Activated effector memory CD4-positive, alpha-beta T cell treated with Interleukin-2 at 50 U/mL for 16 hours (primary cell): ENCODE data around the gene CEP295NL.
"Not testable (repeated sequence)": the region's sequence is repeated elsewhere in the genome, so short reads cannot be mapped to it uniquely, and the experiment has no call there.

Experiments
- DNase-seq: peaks from one replicate; pipeline ENCODE4 v3.0.0-alpha.2; 2020

The CEP295NL gene

DNA sequence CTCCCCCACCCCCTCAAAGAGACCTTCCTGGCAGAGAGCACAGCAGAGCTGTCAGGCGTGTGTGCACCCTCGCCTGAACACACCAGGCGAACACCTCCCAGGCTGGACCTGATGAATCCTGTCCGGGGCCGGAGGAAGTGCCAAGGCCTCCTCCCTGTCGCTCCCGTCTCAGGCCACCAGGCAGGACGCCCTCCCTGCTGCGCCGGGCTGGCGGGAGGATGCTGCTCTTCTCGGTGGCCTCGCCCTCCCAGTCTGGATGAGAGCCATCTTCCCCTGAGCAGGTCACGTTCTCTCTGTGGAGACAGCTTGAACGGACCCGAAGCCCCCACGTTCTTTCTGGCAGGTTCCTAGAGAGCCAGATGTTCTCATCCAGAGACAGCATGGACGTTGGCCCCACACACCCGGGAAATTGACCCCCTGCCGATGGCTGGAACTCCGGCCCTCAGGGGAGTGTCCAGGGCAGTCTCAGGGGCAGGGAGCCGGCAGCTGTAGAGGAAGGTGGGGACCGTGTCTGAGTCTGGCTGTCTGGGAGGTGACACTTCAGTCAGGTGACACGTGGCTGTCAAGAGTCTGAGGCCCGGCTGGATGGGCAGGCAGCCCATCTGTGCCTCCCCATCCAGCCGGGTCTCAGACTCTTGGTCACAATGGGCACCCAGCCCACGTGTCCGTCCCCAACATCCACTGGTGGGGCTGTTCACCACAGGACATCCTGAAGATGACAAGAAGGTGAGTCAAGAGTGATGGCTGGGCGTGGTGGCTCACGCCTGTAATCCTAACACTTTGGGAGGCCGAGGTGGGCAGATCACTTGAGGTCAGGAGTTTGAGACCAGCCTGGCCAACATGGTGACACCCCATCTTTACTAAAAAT is 27.1 kb upstream of the CEP295NL start:
- no peak for DNase-seq

DNA sequence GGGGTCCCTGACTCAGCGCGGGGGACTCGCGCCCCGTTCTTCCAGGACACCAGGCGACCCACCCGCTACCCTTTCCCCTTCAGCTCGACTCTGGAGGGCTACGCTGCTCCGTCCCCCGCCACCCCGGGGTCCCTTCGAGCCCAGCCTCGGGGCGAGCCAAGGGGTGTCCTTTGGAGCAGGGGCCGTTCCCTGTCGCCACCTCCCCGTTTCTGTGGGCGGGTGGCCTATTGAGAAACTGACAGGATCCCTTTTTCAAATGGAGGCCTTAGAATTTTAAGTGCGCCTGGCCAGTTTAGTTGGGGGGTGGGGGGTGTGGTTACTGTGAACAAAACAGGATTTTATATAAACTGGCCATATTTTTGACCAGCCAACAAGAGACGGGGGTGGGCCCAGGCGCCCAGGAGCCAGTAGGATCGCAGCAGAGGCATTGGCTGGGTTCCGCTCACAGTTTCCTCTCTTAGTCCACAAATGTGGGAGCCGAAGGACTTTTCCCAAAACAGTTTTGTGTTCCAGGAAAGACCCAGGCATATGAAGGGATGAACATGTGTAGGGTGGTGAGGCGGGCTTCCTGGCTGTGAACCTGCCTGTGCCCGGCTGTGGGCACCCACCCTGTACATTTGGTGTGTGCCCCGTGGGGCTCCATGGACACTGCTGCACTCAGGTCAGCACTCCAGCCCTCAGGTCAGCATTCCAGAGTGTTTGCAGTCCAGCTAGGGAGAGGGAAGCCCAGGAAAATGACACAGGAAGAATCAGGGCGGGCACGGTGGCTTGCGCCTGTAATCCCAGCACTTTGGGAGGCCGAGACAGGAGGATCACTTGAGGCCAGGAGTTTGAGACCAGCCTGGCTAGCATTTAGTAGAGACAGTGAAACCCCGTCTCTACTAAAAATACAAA is 22.9 kb upstream of the CEP295NL start:
- no peak for DNase-seq

DNA sequence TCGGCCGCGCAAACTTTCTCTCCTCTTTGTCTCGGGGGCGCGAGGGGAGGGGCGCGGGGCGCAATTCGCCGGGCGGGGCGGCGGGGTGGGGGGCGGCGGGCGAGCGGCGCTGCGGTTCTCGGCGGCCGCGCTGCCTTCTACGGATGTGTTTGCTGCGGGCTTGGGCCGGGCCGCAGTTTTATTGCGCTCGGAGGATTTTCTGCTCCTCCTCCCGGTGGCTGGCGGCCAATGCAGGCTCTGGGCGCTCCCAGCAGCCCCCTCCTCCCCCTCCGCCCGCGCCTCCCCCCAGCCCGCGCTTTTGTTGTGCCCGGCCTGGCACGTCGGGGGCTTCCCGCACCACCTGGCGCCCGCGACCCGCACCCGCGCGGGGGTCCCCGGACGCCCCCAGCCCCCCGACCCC is 22.2 kb upstream of the CEP295NL start, which contains the start of gene TIMP2:
TIMP2 (minus strand) TSS at position 154 of the 400 bp plus-strand sequence. CDS start 299 bp downstream, outside the sequence.
- DNase-seq = peak; percentile 43

DNA sequence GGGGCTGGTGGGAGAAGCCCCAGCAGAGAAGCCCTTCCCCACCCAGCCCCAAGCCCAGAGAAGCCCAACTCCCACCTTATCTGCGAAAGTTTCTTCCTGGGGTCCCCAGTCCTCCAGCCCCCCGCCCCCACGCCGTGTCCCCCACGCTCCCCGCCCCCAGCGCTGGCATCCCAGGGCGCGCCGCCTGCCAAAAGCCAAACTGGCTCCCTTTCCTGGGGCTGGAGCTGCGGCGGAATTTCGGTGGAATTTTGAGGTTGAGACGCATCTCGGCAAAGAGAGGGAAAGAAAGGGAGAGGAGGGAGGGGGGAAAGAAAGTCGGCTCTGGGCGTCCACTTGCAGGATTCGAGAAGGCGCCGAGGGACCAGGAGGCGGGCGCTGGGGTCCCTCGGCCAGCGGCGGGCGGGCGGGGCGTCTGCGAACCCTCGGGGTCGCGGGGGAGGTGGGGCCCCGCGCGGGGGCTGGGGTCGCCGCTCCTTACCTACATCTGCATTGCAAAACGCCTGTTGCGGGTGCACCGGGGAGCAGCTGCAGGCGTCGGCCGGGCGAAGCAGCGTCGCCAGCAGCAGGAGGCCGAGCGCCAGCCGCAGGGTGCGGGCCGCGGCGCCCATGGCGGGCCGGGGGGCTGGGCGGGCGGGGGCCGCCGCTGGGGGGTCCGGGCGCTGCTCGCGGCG is 21.6 kb upstream of the CEP295NL start:
- no peak for DNase-seq

DNA sequence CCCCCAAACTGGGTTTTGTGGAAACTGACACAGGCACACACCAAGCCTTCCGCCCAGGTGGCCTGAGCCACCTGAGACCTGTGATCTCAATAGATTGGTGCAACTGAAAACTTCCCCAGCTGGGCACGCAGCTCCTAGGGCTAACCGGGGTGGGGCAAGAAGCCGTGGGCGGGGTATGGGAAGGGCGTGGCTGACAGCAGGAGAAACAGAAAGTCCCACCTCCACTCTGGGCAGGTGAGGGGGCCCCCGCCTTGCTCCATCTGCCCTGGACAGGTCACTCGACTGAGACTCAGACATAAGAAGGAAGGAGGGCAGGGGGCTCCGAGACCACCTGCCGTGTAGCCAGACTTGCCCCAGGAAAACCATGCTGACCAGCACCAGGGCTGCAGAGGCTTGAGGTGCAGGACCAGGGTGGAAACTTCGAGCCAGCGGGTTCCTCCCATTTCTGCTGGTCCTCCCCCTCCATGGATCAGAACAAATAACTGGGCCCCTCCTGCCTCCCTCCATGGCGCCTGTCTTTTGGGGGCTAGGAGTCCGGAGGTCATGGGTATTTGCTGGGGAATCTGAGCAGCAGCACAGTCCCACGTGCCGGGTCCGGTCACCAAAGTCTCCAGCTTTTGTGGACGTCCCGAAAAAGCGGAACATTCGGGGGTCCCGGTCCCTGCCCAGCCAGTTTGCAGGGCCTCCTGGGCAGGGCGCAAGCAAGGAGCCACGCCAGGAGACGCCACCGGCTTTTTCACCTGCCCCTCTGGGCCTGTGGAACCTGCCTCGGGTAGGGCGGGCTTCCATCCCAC is 20.9 kb upstream of the CEP295NL start:
- peak; percentile 47 for DNase-seq

DNA sequence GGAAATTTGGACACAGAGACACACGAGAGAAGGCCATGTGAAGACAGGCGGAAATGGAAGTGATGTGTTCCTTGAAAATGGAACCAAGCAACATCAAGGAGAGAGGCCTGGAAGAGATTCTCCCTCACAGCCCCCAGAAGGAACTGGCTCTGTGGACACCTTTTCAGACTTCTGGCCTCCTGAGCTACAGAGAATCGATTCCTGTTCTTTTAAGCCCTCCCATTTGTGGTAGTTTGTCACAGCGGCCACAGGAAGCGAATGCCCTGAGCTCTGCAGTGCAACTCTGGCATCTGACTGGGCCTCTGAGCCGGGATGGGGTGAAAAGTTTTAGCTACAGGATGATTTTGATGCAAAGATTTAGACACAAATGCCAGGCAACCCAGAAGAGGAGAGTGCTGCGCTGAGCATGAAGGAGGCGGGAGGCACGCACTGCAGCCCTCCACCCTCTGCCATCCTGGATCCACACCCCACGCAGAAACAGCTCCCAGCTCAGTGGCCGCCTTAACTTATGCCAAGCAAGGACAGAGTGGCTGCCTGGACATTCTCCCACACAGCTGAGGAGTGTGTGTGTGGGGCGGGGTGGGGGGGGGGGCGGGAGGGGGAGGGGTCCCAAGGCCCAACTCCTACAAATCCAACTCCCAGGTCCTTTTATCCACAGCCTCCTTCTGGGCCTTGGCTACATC is 20.0 kb upstream of the CEP295NL start:
- no peak for DNase-seq

DNA sequence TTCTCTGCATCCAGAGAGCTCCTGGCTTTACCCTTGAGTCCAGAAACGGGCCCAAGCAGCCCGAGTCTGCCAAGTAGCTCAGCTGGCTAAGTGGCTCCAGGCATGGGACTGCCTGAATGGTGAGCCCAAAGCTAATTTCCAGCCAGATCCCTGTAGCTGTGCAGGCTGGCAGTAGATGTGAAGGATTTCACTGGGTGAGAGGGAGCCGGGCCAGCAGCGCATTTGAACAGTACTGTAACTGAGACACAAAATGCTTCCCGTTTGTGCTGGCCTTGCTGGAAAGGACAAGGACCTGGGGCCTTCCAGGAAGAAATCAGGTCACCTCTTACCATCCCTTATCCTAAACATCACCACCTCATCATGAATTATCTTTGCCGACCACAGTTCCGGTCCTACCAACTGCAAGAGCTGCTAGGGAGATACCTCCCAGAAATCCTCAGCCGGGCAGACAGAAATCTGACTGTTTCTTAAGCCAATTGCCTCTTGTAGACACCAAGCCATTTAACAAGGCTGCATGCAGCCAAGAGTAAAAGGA is 18.5 kb upstream of the CEP295NL start:
- no peak for DNase-seq

DNA sequence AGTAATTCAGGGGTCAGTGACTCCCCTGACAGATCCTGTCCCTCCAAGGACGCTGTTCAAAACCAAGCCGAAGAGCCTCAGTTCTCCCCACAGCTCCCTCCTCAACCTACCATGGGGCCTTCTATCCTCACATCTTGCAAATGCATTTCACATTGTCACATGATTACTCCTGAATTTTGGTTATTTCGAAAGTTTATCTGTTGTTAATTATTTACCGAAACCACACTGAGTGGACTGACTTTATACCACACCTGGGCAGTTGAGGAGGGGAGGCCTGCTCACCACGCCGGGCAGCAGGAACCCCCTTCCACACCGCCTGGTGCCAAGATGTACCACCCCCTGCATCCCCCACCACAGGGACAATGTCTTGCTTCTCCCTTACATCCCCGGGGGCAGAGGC is 17.5 kb upstream of the CEP295NL start:
- no peak for DNase-seq

DNA sequence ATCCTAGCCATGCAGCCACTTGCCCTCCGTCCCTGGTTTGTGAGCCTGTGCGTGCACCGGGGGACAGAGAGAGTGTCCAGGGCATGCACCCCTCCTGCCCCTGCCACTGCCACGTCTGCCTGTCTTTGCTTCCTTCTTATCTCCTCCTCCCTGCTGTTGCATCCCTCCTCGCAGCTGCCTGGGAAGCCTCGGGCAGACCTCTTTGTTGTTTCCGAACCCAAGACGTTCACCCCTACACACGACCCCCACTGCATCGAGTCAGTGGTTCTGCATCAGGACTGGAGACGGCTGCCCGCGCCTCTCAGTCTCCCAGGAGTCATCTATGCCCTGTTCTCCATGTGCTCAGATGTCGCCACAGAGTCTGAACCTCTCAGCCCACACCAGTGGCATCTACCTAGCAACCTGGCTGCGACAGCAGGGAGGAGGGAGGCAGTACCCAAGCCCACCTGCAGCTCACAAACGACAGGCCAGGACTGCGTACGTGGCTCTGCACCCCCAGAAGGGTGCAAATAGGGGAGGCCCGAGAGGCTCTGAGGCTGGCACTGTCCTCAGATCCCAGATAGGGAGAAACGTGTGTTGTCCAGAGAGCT is 17.0 kb upstream of the CEP295NL start:
- DNase-seq = no peak

DNA sequence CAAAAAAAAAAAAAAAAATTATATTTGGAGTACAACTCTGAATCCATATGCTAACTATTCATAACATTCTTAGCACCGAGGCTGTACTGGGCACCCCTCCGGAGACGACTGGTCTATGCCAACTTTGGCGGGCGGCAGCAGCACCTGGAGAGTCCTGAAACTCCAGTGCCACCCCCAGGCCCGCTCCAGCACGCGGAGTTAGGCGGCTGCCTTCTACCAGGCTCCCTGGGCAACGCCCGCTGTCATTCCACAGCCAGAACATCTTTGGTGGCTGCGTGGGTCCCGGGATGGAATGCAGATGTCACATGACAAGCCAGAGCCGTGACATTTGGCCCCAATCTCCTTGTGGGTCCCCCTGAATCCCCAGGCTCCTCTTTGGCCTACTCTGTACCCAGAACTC is 16.0 kb upstream of the CEP295NL start:
- no peak for DNase-seq

DNA sequence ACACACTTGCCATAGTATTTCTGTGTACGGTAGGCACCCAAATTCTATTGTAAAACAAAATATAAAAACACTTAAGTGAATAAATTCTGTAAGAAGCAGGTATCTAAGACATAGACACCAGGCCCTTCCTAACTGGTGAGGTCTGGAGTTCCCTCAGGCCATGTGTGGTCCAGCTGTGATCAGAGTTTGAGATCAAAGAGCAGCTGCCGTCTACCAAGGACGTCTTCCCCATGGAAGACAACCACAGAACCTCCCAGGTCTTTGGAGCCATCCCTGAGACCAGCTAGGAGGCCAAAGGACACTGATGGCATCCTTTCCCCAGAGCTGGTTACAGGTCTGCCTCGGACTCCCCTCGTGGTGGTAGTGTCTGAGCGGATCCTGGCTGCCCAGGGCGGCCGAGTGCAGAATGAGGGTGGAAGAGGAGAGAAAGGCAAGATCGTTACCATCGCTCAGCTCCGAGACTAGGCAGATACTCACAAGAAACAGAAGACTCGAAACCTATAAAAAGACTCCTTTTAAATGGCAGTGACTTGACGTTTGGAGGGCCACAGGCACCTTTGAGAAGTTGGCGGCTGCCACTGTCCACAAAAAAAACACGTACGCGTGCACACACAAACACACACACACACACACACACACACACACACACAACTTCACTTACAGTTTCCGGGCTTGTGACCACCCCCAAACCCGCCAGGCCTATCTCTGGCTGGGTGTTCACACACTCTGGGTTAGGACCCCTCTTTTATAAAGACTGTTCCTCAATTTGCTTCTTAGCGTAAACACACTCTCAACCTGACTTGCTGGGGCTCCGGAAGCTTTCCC is 14.7 kb upstream of the CEP295NL start:
- DNase-seq = no peak

DNA sequence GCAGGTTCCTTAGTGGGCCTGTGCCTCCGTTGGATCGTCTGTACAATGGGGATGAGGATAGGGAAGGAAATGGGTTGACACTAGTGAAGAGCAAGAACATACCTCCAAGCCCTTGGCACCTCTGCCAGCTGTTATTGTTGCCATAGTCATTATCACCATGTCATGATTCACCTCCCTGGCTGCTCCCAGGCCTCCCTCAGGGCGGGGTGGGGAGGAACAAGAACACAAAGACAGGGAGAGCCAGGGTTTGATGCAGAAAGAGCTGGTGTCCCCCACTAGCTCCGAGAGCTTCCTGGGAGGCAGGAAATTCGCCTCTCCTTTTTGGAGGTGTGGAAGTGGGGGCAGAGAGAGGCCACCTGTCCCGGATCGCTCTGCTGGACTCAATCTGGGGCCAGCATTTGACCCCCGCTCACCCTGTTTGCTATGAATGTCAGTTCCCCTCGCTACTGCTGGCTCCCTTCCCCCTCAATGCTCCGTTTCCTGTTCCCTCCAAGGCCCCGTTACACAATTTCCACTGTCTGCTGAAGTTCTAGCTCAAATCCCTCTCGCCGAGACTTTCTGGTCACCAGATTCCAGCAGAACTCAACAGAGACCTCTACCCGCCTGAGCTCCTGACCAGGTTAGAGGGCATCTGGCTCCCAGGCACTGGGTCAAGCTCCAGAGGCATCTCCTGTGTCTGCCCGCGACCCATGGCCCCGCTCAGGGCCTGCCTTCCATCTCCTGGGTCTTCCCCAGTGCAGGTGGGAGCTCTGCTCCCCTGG is 13.1 kb upstream of the CEP295NL start:
- DNase-seq = no peak

DNA sequence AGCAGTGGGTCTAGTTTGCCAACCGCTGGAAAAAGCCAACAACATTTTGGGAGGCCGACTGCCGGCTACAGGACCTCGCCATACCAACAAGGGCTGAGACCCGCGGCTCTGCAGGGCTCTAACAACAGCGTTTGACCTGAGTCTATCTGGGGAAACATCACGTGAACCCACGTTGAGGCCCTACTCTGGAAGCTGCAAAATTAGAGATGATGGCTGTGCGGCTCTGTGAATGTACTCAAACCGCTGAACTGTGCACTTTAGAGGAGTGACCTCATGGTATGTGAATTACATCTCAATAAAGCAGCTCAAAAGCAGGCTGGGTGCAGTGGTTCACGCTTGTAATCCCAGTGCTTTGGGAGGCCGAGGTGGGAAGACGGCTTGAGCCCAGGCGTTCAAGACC is 10.1 kb upstream of the CEP295NL start:
- no peak for DNase-seq

DNA sequence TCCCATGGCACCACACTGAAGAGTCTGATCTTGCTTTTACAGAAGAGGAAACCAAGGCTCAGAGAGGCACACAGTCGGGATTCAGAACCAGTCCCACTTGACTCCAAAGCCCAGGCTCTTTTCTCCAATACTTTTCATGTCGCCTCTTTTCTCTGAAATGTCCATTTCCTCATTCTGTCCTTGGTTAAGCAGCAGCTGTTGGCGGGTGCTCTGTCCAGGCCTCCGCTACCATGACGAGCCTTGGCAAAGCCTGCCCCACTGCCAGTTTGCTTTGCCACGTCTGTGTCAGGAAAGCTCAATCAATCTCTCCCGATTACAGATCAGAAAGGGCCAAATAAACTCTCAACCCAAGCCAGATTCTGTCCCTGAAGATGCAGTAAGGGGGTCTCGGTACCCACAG is 9.1 kb upstream of the CEP295NL start:
- no peak for DNase-seq

DNA sequence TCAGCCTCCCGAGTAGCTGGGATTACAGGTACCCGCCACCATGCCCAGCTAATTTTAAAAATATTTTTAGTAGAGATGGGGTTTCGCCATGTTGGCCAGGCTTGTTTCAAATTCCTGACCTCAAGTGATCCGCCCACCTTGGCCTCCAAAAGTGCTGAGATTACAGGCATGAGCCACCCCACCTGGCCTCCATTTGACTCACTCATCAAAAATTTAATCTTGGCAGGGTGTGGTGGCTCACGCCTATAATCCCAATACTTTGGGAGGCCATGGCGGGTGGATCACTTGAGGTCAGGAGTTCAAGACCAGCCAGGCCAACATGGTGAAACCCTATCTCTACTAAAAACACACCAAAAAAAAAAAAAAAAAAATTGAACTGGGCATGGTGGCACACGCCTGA is 8.5 kb upstream of the CEP295NL start:
- not testable (repeated sequence) for DNase-seq

DNA sequence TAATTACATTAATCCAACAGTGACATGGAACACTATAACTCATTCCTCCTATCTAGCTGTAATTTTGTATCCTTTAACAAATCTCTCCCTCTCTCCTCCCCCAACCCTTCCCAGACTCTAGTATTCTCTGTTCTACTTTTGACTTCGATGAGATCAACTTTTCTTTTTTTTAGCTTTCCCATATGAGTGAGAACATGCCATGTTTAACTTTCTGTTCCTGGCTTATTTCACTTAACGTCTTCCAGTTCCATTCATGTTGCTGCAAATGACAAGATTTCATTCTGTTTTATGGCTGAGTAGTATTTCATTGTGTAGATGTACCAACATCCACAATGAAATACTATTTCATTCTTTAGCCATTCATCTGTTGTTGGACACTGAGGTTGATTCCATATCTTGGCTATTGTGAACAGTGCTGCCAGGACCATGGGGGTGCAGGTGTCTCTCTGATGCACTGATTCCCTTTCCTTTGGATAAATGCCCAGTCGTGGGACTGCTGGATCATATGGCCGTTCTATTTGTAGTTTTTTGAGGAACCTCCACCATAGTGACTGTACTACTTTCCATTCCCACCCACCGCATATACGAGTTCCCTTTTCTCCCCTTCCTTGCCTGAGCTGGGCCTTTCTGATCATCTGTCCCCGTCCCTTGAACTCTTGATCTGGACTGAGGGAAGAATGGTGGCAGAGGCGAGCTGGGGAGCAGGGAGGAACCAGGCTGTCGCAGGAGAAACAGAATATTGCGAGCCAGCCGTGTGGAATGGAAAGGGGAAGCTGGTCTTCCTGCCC is 7.7 kb upstream of the CEP295NL start:
- DNase-seq = no peak

DNA sequence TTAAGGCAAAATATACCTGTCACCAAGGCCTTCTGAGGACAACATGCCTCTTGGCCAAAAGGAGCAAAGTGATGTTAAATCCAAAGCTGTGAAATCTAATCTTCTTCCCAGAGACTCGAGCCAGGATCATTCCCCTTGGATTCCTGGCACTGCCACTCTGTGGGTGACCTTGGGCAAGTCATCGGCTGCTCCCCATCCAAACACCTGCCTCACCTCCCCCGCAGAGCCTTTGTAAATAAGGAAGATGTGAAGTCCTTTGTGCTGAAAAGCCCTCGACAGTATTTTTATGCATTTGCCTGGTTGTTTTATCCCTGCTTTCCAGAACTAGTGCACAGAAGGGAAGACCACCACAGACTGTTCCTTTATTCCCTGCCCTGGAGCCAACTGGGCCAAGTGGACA is 5.4 kb upstream of the CEP295NL start:
- no peak for DNase-seq

DNA sequence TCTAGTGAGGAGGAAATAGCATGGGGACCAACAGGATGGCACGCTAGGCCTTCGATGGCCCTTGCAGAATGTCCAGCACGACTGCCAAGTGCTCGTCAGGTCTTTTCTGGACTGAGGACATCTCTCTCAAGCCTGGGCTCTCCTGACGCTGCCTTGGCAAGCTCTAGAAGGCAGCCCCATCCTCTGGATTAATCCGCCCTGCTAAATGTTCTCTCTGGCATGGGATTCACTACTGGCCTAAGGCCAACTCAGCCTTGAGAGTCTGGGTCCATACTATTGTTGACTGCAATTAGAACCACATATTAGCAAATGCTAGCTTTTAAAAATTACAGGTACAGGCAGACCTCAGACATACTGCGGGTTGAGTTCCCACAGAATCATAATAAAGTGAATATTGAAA is 2.5 kb upstream of the CEP295NL start:
- no peak for DNase-seq

DNA sequence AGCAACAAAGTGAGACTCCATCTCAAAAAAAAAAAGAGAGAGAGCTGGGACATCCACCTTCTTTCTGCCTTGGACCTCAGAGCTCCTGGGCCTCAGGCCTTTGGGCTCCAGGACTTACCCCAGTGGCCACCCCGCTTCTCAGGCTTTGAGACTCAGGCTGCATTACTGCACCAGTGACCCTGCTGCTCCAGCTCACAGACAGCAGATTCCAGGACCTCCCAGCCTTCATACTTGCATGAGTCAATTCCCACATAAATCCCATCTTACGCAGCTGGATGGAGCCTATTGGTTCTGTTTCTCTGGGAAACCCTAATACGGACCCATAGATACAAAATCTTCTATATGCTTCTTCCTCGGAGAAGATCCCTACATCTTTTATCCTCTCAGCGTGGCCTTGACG is 2.1 kb upstream of the CEP295NL start:
- no peak for DNase-seq
